ENCODE data around the gene PSMD8. TPM values are rescaled to one million over a fixed set of nuclear protein-coding genes. Genes with fewer than 3 reads are reported as not detected.
A peak's percentile ranks its signal among the peaks of the same experiment; 100 is the strongest.

PSMD8 gene
- total RNA-seq, 1 experiment from 2014 or later, result 222 TPM

- Histone ChIP-seq H2AFZ (no peak overlapping the region), H3K9me2 (ENCODE audit: insufficient read depth) (no peaks in the 10 kb centered on the region), H3K27ac (no peak overlapping the region), H3K9me3 (ENCODE audit: insufficient read depth, low read depth) (no peaks in the 10 kb centered on the region), H3K27me3 (ENCODE audit: insufficient read depth, low read depth) (no peaks in the 10 kb centered on the region), H3K4me1 (replicated peaks; ENCODE audit: insufficient read depth) (peaks cover 11% of the 10 kb centered on the region; the same call in 1 of the 2 replicates), H3F3A (ENCODE audit: insufficient read depth, low read depth) (peaks cover 11% of the 10 kb centered on the region; the same call in 1 of the 2 replicates), H3K4me3 (no peak overlapping the region), H3K79me2 (ENCODE audit: low read depth) (no peaks in the 10 kb centered on the region), H4K20me1 (ENCODE audit: insufficient read depth) (no peaks in the 10 kb centered on the region), H3K36me3 (ENCODE audit: low read depth) (no peaks in the 10 kb centered on the region), H3K4me2 (peak overlapping the region; percentile 79; the same call in 1 of the 2 replicates)
- ChIA-PET POLR2A (ENCODE audit: unreplicated experiment) (no interaction called here), CTCF (no interaction called here)
- no TSS peak for BruUV-seq (replicated peaks)
- intact Hi-C loops (cut with micrococcal nuclease; ENCODE audit: unreplicated experiment), result no loop called here
- no peak for DNase-seq
- no peak for TF ChIP-seq CTCF (conservative IDR thresholded peaks at IDR 0.05)
- TF ChIP-seq EZH2 (IDR thresholded peaks at IDR 0.05; ENCODE audit: low read depth), result no peak
Observed at GRCh38 chr19:38417146-38417543, 42.8 kb downstream of the PSMD8 start.

- Histone ChIP-seq H3K4me1 (replicated peaks; ENCODE audit: insufficient read depth) (peaks cover 11% of the 10 kb centered on the region; the same call in 1 of the 2 replicates), H3K9me2 (ENCODE audit: insufficient read depth) (no peaks in the 10 kb centered on the region), H3K27ac (no peak overlapping the region), H3K79me2 (ENCODE audit: low read depth) (no peaks in the 10 kb centered on the region), H3K36me3 (ENCODE audit: low read depth) (no peaks in the 10 kb centered on the region), H3F3A (ENCODE audit: insufficient read depth, low read depth) (peaks cover 11% of the 10 kb centered on the region; the same call in 1 of the 2 replicates), H3K4me2 (peak overlapping the region; percentile 79), H4K20me1 (ENCODE audit: insufficient read depth) (no peaks in the 10 kb centered on the region), H3K4me3 (peak overlapping the region; percentile 44; the same call in 1 of the 2 replicates), H3K9me3 (ENCODE audit: insufficient read depth, low read depth) (no peaks in the 10 kb centered on the region), H3K27me3 (ENCODE audit: insufficient read depth, low read depth) (no peaks in the 10 kb centered on the region), H2AFZ (0 out of 2 replicates have a peak overlapping the region, but pooled peaks have one; percentile 29)
- intact Hi-C loops (cut with micrococcal nuclease; ENCODE audit: unreplicated experiment), result no loop called here
- ChIA-PET CTCF (no interaction called here), POLR2A (ENCODE audit: unreplicated experiment) (no interaction called here)
- BruUV-seq (replicated peaks), result no TSS peak
- TF ChIP-seq EZH2 (IDR thresholded peaks at IDR 0.05; ENCODE audit: low read depth) (no peak), CTCF (conservative IDR thresholded peaks at IDR 0.05) (0 out of 2 replicates have a peak, but pooled peaks have one; percentile 19)
- peak in 1 of 2 experiments; percentile 48 for DNase-seq
Observed at GRCh38 chr19:38417544-38418506, 43.5 kb downstream of the PSMD8 start.

- H3K9me2 ChIP-seq (ENCODE audit: insufficient read depth), result no peaks in the 10 kb centered on the region
- H3K27ac ChIP-seq, result no peak overlapping the region
- no TSS peak for BruUV-seq (replicated peaks)
- H3F3A ChIP-seq (ENCODE audit: insufficient read depth, low read depth), result peaks cover 11% of the 10 kb centered on the region; the same call in 1 of the 2 replicates
- no peak for TF ChIP-seq EZH2 (IDR thresholded peaks at IDR 0.05; ENCODE audit: low read depth)
- TF ChIP-seq CTCF (conservative IDR thresholded peaks at IDR 0.05), result no peak
- H3K4me1 ChIP-seq (replicated peaks; ENCODE audit: insufficient read depth), result peaks cover 11% of the 10 kb centered on the region; the same call in 1 of the 2 replicates
- no peak for DNase-seq
- intact Hi-C loops (cut with micrococcal nuclease; ENCODE audit: unreplicated experiment), result no loop called here
- POLR2A ChIA-PET (ENCODE audit: unreplicated experiment), result no interaction called here
- H4K20me1 ChIP-seq (ENCODE audit: insufficient read depth), result no peaks in the 10 kb centered on the region
- peaks cover 6% of the 10 kb centered on the region; the same call in 1 of the 2 replicates for H3K27me3 ChIP-seq (ENCODE audit: insufficient read depth, low read depth)
- CTCF ChIA-PET, result interaction anchor here (0.6 kb wide), 1 partner anchor 358 kb away, joined by 3 read pairs; no protein-coding TSS in a partner anchor
- H2AFZ ChIP-seq, result no peak overlapping the region
- H3K79me2 ChIP-seq (ENCODE audit: low read depth), result no peaks in the 10 kb centered on the region
- H3K4me2 ChIP-seq, result no peak overlapping the region
- H3K36me3 ChIP-seq (ENCODE audit: low read depth), result no peaks in the 10 kb centered on the region
- no peak overlapping the region for H3K4me3 ChIP-seq
- no peaks in the 10 kb centered on the region for H3K9me3 ChIP-seq (ENCODE audit: insufficient read depth, low read depth)
Observed at GRCh38 chr19:38420935-38421334, 46.6 kb downstream of the PSMD8 start.
